DMS 273 (cell line): ENCODE results near the gene HOOK2.

ENCODE experiments used
- DNase-seq: peaks from one replicate; lab custom pipeline; 2025; ENCODE audit not compliant: unreplicated experiment; lab: John Stamatoyannopoulos, UW

HOOK2 gene

GRCh38 chr19:12783291-12783848 lies 8.0 kb upstream of the HOOK2 start:
- peak; percentile 51 for DNase-seq

GRCh38 chr19:12782424-12783290 lies 7.3 kb upstream of the HOOK2 start:
- DNase-seq, result peak; percentile 92

GRCh38 chr19:12782174-12782423 lies 6.7 kb upstream of the HOOK2 start:
- DNase-seq, result no peak

- DNase-seq, result peak; percentile 81
These were observed 4.0 kb upstream of the HOOK2 start for GRCh38 chr19:12779162-12779993.

- no peak for DNase-seq
These were observed 3.5 kb upstream of the HOOK2 start for GRCh38 chr19:12778905-12779161.

- DNase-seq, result peak; percentile 92
These were observed 2.9 kb upstream of the HOOK2 start for GRCh38 chr19:12778017-12778904.

GRCh38 chr19:12777217-12778016 lies 2.1 kb upstream of the HOOK2 start:
- peak; percentile 96 for DNase-seq

- DNase-seq, result peak; percentile 47
These were observed 1.8 kb downstream of the HOOK2 start for GRCh38 chr19:12773571-12773970.

GRCh38 chr19:12772323-12772722 lies 3.0 kb downstream of the HOOK2 start:
- DNase-seq, result no peak

GRCh38 chr19:12770922-12771321 lies 4.4 kb downstream of the HOOK2 start:
- no peak for DNase-seq

GRCh38 chr19:12769689-12770088 lies 5.7 kb downstream of the HOOK2 start:
- DNase-seq, result no peak

GRCh38 chr19:12767666-12768065 lies 7.7 kb downstream of the HOOK2 start:
- DNase-seq, result no peak

GRCh38 chr19:12767150-12767549 lies 8.2 kb downstream of the HOOK2 start:
- no peak for DNase-seq

- DNase-seq, result peak; percentile 79
These were observed 9.3 kb downstream of the HOOK2 start for GRCh38 chr19:12766051-12766521.

GRCh38 chr19:12764698-12765097 lies 10.7 kb downstream of the HOOK2 start:
- no peak for DNase-seq

GRCh38 chr19:12763100-12763499 lies 12.3 kb downstream of the HOOK2 start:
- no peak for DNase-seq

- DNase-seq, result no peak
These were observed 15.7 kb downstream of the HOOK2 start for GRCh38 chr19:12759686-12760085.

GRCh38 chr19:12757544-12758274 lies 17.6 kb downstream of the HOOK2 start:
- peak; percentile 91 for DNase-seq

GRCh38 chr19:12756150-12756883 lies 19.0 kb downstream of the HOOK2 start:
- no peak for DNase-seq
